Left ventricle myocardium inferior (tissue), 1 donor: Measurements from ENCODE around the gene FAM186B. TPM values are rescaled to one million over a fixed set of nuclear protein-coding genes. Genes with fewer than 3 reads are reported as not detected.
A peak's percentile ranks its signal among the peaks of the same experiment; 100 is the strongest.

Experiments used
- DNase-seq: peaks from one replicate; pipeline ENCODE4 v3.0.0-alpha.2; 2020
- H3K27ac ChIP-seq: fragments of 200-600 bp; replicated peaks from 2 replicates; pipeline ENCODE4 v1.8.0; 2021
- H3K27me3 ChIP-seq: fragments of 200-600 bp; 2 replicates; pipeline ENCODE4 v1.8.0; 2021; ENCODE audit warnings: low read depth
- H3K36me3 ChIP-seq: fragments of 200-600 bp; 2 replicates; pipeline ENCODE4 v1.8.0; 2021
- H3K4me1 ChIP-seq: fragments of 200-600 bp; 2 replicates; pipeline ENCODE4 v1.8.0; 2021
- H3K4me3 ChIP-seq: fragments of 200-600 bp; 2 replicates; pipeline ENCODE4 v1.8.0; 2021; ENCODE audit warnings: mild to moderate bottlenecking, moderate library complexity
- H3K9me3 ChIP-seq: fragments of 200-600 bp; replicated peaks from 2 replicates; pipeline ENCODE4 v1.8.0; 2021
- CTCF ChIP-seq: fragments of 200-600 bp; IDR thresholded peaks from 2 replicates; pipeline ENCODE4 v1.8.0; 2021; ENCODE audit warnings: antibody characterized with exemption, mild to moderate bottlenecking, borderline replicate concordance
- intact Hi-C: fragments of 100-400 bp; cut with micrococcal nuclease; formaldehyde crosslinking; loops from one replicate; pipeline ENCODE4 v1.11.0; 2022
- total RNA-seq: library from RNA; stranded (reverse); fragmentation: NEBNext Ultra II Directional; extraction: Animal tissue kit (Norgen Biotek cat#: 25700); gene quantifications from one replicate; pipeline ENCODE4 v1.2.1, GENCODE V29; 2021
- donor health status: DM: no; HTN: yes; CAD: no; lungs with severe emphysema.

The FAM186B gene
- total RNA-seq, 1 donor from 2014 or later = 0.33 TPM

- peaks cover 26% of the 10 kb centered on the region for H3K4me1 ChIP-seq
- intact Hi-C loops = no loop called here
- no peaks in the 10 kb centered on the region for H3K9me3 ChIP-seq
- DNase-seq = no peak
- no peak overlapping the region for H3K4me3 ChIP-seq
- H3K27me3 ChIP-seq = no peaks in the 10 kb centered on the region
- peak overlapping the region; percentile 33 for H3K27ac ChIP-seq
- TF ChIP-seq CTCF = no peak
- H3K36me3 ChIP-seq = peaks cover 78% of the 10 kb centered on the region
Measured at GRCh38 chr12:49558526-49558925, 46.9 kb downstream of the FAM186B start.

DNA sequence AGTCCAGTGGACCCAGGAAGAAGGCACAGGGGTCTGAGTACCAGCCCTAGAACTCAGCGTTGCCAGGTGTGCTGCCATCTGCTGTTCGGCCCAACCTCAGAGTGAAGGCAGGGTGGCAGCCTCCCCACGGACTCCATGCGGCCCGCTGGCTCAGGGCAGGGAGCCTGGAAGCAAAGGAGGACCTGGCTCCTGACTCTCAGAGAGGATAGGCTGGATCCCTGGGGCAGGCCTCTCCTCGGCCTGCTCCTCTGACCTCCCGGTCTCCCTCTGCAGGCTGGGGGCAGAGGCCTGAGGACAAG is 47.6 kb downstream of the FAM186B start:
- peak overlapping the region; percentile 33 for H3K27ac ChIP-seq
- H3K36me3 ChIP-seq = peaks cover 72% of the 10 kb centered on the region
- H3K27me3 ChIP-seq = no peaks in the 10 kb centered on the region
- intact Hi-C loops = no loop called here
- H3K4me3 ChIP-seq = no peak overlapping the region
- H3K4me1 ChIP-seq = peaks cover 24% of the 10 kb centered on the region
- no peaks in the 10 kb centered on the region for H3K9me3 ChIP-seq
- no peak for DNase-seq
- TF ChIP-seq CTCF = peak; percentile 46

GRCh38 chr12:49557187-49557916 is 48.1 kb downstream of the FAM186B start:
- TF ChIP-seq CTCF = no peak
- Histone ChIP-seq H3K4me1 (peaks cover 27% of the 10 kb centered on the region), H3K4me3 (no peak overlapping the region), H3K27ac (peak overlapping the region; percentile 33), H3K9me3 (no peaks in the 10 kb centered on the region), H3K36me3 (peaks cover 67% of the 10 kb centered on the region), H3K27me3 (no peaks in the 10 kb centered on the region)
- intact Hi-C loops = no loop called here
- no peak for DNase-seq

DNA sequence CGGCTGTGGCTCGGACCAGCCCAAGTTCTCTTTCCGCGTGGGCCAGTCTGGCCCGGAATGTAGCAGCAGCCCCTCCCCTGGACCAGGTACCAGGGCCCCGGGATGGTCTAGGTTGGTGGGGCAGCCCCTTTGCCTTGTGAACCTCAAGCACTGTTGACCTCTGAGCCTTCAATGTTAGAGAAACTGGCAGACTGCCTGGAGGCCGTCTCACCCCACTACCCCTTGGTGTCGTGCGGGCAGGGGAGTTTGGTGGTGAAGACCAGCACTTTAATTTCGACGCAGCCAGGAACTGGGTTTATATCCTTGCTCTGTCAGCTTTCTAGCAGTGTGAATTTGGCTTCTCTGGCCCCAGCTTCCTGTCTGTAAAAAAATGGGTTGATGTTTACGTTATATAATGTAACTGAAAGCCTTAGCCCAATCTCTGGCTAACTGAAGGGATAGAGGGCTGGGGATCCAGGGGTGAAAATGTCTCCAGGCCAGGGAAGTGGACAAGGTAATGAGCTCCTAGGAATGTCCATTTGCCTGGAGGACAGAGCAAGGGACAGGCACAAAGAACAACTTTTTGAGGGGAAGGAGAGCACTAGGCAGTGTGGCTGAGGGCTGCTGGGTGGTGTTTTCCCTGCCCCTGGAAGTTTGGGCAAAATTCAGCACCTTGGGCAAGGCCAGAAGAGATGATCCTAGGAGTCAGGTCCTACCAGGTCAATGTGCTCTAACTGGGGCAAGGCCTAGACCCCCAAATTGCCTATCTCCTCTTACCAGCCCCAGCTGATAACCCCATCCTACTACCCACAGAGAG is 48.9 kb downstream of the FAM186B start:
- Histone ChIP-seq H3K4me1 (peaks cover 35% of the 10 kb centered on the region), H3K27me3 (no peaks in the 10 kb centered on the region), H3K9me3 (no peaks in the 10 kb centered on the region), H3K4me3 (no peak overlapping the region), H3K36me3 (peaks cover 59% of the 10 kb centered on the region), H3K27ac (peak overlapping the region; percentile 38)
- DNase-seq = no peak
- TF ChIP-seq CTCF = no peak
- intact Hi-C loops = no loop called here

DNA sequence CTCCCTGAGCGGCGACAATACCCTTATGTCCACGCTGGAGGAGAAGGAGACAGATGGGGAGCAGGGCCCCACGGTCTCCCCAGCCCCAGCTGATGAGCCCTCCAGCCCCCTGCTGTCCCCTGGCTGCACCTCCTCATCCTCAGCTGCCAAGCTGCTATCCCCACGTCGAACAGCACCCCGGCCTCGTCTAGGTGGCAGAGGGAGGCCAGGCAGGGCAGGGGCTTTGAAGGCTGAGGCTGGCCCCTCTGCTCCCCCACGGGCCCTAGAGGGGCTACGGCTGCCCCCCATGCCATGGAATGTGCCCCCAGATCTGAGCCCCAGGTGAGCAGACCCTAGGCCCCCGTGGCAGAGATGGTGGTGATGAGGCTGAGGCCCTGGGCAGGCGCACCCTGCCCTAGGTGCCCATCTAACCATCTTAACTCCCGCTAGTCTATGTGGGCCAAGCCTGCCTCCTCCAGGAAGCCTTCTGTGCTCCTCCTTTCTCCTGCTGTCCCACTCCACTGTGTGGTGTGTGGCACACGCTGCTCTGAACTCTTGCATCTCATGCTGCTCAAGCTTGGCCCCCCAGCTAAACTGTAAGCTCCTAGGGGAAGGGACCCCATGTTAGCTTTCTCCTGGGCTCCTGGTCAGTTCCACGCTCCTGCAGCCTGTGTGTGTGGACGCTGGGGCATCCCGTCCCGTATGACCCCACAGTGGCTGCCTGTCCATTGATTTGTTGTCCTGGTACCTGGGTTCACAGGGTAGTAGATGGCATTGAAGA is 49.6 kb downstream of the FAM186B start:
- peaks cover 51% of the 10 kb centered on the region for H3K36me3 ChIP-seq
- no peak overlapping the region for H3K4me3 ChIP-seq
- peak overlapping the region; percentile 38 for H3K27ac ChIP-seq
- intact Hi-C loops = no loop called here
- no peaks in the 10 kb centered on the region for H3K27me3 ChIP-seq
- TF ChIP-seq CTCF = no peak
- H3K9me3 ChIP-seq = no peaks in the 10 kb centered on the region
- H3K4me1 ChIP-seq = peaks cover 36% of the 10 kb centered on the region
- no peak for DNase-seq
